GM18873 (cell line): Measurements from ENCODE around the gene VSTM2A.

Experiments used
- ATAC-seq: cut with Tn5 transposase; IDR thresholded peaks from one replicate; pipeline ENCODE4 v1.9.1; 2021; ENCODE audit warnings: mild to moderate bottlenecking, moderate library complexity, moderate number of reproducible peaks; ENCODE audit not compliant: unreplicated experiment, low FRiP score

The VSTM2A gene

DNA sequence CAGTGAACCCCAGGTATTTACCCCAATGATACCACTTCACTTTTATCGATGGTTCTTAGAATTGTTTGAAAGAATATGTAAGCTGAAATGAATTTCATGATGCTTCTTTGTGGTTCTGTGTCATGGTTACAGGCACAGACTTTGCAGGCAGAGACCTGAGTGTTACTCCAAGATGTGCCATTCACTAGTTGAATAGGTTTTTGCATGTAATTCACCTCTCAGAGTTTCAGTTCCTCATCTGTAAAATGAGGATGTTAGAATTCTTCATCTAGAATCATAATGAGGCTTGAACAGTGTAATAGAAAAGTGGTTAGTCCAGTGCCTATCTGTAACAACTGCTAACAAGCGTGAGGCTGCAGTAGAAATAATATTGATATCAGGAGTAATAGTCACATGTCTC is 54.6 kb downstream of the VSTM2A start:
- peak; percentile 90 for ATAC-seq

DNA sequence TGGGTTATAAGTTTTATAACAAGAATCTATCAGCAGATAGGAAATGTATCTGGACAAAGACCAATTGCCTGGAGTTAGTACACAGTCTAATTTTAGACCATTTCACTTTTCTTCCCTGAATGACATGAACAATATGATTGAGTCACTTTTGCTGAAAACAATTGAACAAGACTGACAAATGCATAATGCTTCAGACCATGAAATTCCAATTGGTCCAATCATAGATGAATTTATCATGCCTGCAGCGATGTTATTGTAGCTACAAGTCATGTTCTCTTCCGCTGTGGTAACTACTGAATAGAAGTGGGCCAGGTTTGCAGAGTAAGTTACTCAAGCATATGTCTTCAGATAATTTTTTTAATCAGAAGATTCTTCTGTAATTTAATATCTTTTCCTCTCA is 73.4 kb downstream of the VSTM2A start:
- ATAC-seq: no peak
